DMS53 (cell line): Measurements from ENCODE around the gene WDR93.
A peak's percentile ranks its signal among the peaks of the same experiment; 100 is the strongest.

Source experiments
- DNase-seq: peaks from one replicate; lab custom pipeline; 2025; lab: John Stamatoyannopoulos, UW

WDR93 gene

GRCh38 chr15:89690276-89691218 is at the start of gene WDR93, which contains the start of gene PEX11A:
Gene WDR93 (plus strand): TSS chr15:89690811. CDS start chr15:89701747, 10,936 bp downstream.
Gene PEX11A (minus strand): TSS chr15:89690754. CDS start chr15:89690632, 122 bp downstream.
- DNase-seq = peak; percentile 90

GRCh38 chr15:89641053-89641452 is 49.6 kb upstream of the WDR93 start:
- DNase-seq = no peak

- DNase-seq = peak; percentile 29
Observed at GRCh38 chr15:89642106-89642505, 48.5 kb upstream of the WDR93 start.

- DNase-seq = no peak
Observed at GRCh38 chr15:89645680-89646079, 44.9 kb upstream of the WDR93 start.

GRCh38 chr15:89646416-89647141 is 44.0 kb upstream of the WDR93 start:
- no peak for DNase-seq

- peak; percentile 74 for DNase-seq
Observed at GRCh38 chr15:89647191-89647851, 43.3 kb upstream of the WDR93 start.

GRCh38 chr15:89648106-89649012 is 42.3 kb upstream of the WDR93 start:
- DNase-seq = no peak

GRCh38 chr15:89649013-89649625 is 41.5 kb upstream of the WDR93 start:
- no peak for DNase-seq

- no peak for DNase-seq
Observed at GRCh38 chr15:89649716-89650115, 40.9 kb upstream of the WDR93 start.

- DNase-seq = no peak
Observed at GRCh38 chr15:89652131-89652530, 38.5 kb upstream of the WDR93 start.

- no peak for DNase-seq
Observed at GRCh38 chr15:89652666-89653065, 37.9 kb upstream of the WDR93 start.

GRCh38 chr15:89653578-89653977 is 37.0 kb upstream of the WDR93 start:
- no peak for DNase-seq

GRCh38 chr15:89654301-89654761 is 36.3 kb upstream of the WDR93 start:
- DNase-seq = no peak

GRCh38 chr15:89654847-89655805 is 35.5 kb upstream of the WDR93 start, which contains the start of gene KIF7:
Gene KIF7 (minus strand): TSS chr15:89655467. CDS start chr15:89652930, 2,537 bp downstream.
- DNase-seq = peak; percentile 46

GRCh38 chr15:89656116-89656815 is 34.3 kb upstream of the WDR93 start:
- no peak for DNase-seq

- no peak for DNase-seq
Observed at GRCh38 chr15:89657686-89658200, 32.9 kb upstream of the WDR93 start.

GRCh38 chr15:89659295-89659694 is 31.3 kb upstream of the WDR93 start:
- DNase-seq = no peak

GRCh38 chr15:89660556-89660955 is 30.1 kb upstream of the WDR93 start:
- DNase-seq = no peak
